Right kidney (tissue), 1 donor: ENCODE data around the gene CRIP1.

ENCODE experiments used
- DNase-seq: peaks from one replicate; pipeline ENCODE4 v3.0.0-alpha.2; 2016

CRIP1 gene

GRCh38 chr14:105450123-105450505, 36.6 kb upstream of the CRIP1 start:
- DNase-seq = no peak

DNA sequence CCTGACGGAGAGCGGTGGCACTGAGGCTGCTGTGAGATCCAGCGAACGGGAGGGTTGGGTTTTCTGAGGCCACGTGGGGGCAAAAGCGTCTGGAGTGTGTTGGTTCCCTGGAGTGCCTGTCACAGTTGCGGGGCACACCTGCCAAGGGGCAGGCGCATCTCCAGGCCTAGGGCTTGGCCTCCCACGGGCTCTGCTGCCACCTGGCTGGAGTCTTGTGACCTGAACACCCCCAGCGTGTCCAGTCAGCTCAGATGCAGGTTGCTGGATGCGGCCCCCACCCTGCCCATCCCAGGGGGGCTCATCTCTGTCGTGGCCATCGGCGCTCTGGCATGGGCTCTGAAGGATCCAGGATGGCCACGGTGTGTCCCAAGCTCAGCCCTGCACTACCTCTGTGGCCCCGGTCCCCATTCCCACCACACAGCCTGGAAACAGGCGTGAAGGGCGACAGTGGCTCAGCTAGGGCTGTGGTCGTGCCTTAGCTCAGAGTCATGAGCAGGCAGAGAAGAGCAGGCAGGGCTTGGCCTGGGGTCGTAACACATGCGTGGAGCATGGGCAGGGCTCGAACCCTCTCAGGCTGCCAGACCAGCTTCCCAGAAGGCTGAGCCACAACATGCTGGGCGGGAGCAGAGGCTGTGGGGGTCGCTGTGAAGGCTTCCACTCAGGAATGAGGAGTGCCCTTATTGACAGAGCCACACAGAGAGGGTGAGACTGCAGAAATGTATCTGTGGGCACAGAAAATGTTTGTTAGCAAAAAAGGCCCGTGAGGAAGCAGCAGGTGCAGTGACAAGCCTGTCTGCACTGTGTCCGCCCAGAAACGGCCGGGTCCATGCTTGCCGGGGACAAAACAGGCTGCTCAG, 35.6 kb upstream of the CRIP1 start:
- no peak for DNase-seq

DNA sequence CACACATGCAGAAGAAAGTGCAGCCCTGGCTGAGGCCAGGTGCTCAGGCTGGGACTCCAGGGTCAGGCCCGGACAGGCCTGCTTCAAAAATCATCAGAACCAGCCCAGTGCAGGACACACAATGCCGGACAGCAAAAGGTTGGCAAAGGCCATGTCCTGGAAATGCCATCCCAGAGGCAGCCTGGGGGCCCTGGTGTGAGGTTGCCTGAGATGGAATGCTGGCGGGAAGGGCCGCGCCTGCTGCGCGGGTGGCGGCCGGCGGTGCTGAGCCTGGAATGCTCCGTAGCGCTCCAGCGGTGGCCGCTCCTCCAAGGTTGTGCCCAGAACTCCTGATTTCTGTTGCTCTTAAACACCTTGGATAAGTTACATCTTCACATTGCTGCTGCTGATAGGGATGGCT, 33.7 kb upstream of the CRIP1 start:
- no peak for DNase-seq

- no peak for DNase-seq
Observed at GRCh38 chr14:105453847-105454246, 32.8 kb upstream of the CRIP1 start.

GRCh38 chr14:105455086-105455640, 31.5 kb upstream of the CRIP1 start:
- no peak for DNase-seq

DNA sequence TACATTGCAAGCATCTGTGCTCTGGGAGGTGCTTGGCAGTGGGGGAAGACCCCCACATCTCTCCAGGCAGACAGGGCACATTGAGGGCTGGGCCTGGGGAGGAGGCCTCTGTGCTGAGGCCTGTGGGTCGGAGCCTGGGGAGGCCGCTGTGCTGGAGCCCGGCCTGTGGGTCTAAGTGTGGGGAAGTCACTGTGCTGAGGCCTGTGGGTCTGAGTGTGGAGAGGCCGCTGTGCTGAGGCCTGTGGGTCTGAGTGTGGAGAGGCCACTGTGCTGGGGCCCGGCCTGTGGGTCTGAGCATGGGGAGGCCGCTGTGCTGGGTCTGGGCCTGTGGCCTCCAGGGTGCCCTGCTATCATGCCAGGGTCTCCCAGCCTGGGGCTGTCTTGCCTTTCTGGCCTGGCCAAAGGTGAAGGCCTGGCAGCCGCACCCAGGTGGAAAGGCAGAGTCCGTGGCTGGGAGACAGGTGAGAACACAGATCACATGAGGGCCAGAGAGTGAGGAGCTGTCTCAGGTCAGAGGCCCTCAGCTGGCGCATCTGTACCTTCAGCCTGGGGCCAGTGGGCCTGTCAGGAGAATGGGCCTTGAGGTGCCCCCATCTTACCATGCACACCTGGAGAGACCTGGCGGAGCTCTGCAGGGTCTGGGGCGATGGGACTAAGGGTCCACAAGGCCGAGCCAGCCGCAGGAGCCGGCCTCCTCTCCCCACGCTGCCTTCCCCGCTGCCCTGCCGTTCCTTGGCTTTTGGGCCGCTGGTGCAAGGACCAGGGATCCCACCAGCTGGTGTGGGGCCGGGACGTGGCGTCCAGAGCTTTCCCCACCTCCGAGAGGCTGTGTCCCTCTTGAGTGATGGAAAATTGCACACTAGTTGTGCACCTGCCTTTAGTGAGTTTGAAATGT, 30.7 kb upstream of the CRIP1 start:
- no peak for DNase-seq

DNA sequence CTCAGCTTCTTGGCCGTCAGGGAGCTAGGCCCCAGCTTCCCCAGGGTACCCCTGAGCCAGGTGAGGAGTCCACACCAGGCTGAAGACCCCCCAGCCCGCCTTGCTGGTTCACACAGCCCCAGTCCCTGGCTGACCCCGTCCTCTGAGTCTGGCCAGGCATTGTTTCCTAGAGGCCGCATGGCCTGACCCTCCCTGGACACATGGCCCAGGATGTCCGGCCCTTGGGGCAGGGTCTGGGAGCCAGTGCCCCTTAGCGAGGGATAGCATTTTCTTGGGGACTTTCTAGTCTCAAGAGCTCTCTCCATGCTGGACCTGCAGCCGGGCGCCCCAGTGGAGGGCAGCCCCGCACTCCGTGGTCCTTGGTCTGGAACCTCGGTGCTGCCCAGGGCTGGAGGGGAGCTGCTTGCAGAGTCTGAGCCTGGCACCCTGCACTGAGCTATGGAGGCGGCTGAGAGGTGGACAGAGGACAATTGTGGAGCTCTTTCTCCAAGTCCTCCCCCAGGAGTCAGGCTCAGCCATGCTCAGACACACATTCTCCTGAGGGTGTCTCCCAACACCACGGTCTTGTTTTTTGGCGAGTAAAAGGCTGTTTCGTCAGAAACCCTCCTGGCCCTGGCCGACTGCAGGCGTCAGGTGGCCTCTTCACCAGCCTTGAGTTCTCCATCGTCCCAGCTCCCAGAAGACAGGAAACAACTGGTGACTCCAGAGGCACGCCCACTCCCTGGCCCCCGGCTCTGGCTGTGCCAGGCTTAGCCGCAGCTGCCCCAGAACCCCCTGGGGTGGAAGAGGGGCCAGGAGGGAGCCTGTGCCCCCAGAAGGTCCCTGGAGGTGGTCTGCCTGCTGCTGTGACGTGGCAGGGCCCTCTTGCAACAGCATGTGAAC, 29.7 kb upstream of the CRIP1 start:
- DNase-seq = no peak

DNA sequence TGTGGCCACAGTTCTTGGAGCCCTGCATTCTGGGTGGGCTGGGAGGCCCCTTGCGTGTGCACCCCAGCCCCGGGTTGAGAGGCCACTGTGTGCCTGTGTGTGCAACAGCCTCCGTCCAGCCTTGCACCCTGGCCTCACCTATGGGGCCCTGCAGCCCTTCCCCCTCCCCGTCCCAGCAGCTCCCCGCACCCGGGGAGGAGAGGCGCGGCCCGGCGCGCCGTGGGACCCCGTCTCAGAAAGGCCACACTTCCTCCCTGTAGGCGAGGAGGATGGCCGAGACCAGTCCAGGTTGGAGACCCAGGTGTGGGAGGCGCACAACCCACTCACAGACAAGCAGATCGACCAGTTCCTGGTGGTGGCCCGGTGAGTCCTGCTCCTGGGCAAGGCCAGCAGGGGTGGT, 28.7 kb upstream of the CRIP1 start:
- no peak for DNase-seq

DNA sequence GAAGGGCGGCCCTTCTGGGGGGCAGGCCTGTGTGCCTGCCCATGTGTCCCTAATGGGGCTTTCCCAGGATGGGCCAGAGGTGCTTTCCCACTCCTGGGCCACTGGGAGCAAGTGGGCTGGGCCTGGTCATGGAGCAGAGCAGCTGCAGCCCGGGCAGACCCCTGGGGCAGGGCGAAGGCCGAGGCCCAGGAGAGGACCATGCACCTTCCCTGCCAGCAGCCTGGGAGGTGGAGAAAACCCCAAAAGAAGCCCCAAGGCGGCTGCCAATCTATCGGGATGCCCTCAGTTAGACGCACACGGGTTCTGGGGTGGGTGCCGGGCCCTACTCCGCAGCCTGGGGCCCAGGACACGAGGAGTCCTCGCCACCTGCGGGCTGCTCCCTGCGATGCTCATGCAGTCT, 28.1 kb upstream of the CRIP1 start:
- DNase-seq = no peak

- no peak for DNase-seq
Observed at GRCh38 chr14:105460116-105460515, 26.6 kb upstream of the CRIP1 start.

GRCh38 chr14:105460616-105461015, 26.1 kb upstream of the CRIP1 start:
- DNase-seq = no peak

DNA sequence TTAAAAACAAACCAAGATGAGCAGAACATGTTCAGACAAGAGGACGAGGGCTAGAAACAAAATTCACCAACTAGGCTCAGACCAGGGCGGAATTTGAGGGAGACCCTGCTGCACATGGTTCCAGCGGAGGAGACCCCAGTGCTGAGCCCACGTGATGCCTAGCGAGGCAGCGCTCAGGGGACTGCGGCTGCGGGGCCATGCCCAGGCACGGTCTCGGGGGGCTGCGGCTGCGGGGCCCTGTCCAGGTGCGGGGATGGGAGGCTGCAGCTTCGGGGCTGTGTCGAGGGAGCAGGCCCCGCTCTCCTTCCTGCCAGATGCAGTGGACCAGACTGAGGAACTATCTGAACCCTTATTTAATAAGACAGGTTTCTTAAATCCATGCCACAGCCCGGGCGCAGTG, 24.8 kb upstream of the CRIP1 start:
- DNase-seq = no peak

DNA sequence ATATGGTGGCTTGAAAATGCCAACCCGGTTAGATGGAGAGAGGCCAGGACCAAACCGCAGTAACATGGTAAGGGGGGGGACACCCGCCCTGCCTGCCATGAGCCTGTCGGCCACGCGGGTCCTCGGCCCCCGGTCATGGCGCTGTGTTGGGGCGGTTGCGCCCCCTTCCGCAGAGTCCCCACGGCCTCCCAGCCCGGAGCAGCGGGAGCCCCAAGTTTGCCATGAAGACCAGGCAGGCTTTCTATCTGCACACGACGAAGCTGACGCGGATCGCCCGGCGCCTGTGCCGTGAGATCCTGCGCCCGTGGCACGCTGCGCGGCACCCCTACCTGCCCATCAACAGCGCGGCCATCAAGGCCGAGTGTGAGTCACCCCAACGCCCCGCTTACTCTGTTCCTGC, 22.2 kb upstream of the CRIP1 start:
- DNase-seq = no peak

GRCh38 chr14:105465209-105466031, 21.3 kb upstream of the CRIP1 start:
- DNase-seq = no peak

DNA sequence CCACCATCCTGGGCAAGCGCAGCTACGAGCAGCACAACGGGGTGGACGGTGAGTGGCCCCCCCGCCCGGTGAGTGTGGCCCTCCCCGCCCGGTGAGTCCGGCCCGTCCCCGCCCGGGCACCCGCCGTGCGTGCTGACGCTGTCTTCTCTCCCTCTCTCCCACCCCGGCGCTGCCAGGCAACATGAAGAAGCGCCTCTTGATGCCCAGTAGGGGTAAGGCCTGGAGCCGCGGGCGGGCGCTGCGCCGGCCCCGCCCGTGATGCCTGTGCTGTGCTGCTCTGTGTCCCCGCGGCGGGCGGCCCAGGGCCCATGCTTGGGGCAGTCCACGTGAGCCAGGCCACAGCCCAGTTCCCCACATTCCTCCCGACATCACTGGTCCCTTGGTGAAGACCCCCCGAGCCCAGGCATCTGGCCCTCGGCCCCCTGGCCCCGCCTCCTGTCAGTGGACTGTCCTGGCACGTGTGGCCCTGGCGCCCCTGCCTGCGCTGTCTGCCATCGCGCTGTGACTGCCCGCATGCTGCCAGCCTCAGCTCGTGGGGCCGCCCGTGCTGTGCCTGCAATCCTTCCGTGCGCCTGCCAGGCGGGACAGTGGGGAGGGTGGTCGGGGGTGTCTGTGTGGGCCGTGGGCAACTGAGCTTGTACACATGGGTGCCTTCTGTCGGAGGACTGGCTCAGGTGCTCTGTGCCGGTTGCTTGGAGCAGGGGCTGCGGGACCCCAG, 20.0 kb upstream of the CRIP1 start:
- DNase-seq = no peak

- no peak for DNase-seq
Observed at GRCh38 chr14:105467249-105467941, 19.3 kb upstream of the CRIP1 start.

DNA sequence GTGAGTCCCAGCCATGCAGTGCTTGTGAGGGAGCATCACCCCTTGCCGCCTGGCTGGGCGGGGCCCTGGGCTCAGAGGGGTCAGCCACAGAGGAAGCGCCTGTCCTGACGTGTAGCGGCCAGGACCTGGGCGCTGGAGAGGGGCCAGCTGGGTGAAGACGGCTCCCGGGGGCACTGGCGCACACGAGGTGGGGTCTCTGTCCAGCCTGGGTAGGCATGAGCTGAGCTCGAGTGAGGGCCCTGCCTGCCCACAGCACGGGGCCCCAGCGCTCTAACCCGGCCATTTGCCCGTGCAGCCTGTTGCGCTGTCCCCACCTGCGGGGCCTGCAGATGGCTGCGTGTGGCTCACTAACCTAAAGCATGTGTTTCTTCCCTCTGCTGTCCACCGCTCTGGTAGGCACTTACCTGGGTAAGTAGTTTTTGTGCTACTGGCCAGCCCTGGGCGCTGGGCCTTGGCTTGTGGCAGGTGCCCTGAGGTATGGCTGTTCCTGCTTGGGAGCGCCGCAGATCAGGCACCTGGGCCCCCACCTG, 18.7 kb upstream of the CRIP1 start:
- DNase-seq = no peak

- no peak for DNase-seq
Observed at GRCh38 chr14:105468621-105469241, 18.0 kb upstream of the CRIP1 start.
